Urothelium cell line (cell line): Measurements from ENCODE around the gene GSTA2.
"Not testable (repeated sequence)": the region's sequence is repeated elsewhere in the genome, so short reads cannot be mapped to it uniquely, and the experiment has no call there.

Experiments
- DNase-seq: peaks from one replicate; pipeline ENCODE4 v3.0.0; 2011; ENCODE audit warnings: low spot score, mixed read lengths
- FAIRE-seq: peaks from 2 replicates; lab custom pipeline; 2011; peaks lifted over from hg19 to GRCh38; lab: Jason Lieb, UNC

Gene GSTA2

GRCh38 chr6:52763322-52763916, at the start of gene GSTA2:
Gene GSTA2 (minus strand): TSS chr6:52763475. CDS start chr6:52757947, 5,528 bp downstream.
- not testable (repeated sequence) for DNase-seq, FAIRE-seq

- not testable (repeated sequence) for DNase-seq
- FAIRE-seq = peak; percentile 17
Observed at GRCh38 chr6:52809777-52810176, 46.5 kb upstream of the GSTA2 start.

GRCh38 chr6:52808660-52809059, 45.4 kb upstream of the GSTA2 start:
- DNase-seq (no peak), FAIRE-seq (no peak)

GRCh38 chr6:52803668-52804255, 40.5 kb upstream of the GSTA2 start, which contains the start of gene GSTA1:
Gene GSTA1 (minus strand): TSS chr6:52803816. CDS start chr6:52799267, 4,549 bp downstream.
- DNase-seq, FAIRE-seq: not testable (repeated sequence)

- FAIRE-seq = peak; percentile 48
- DNase-seq = no peak
Observed at GRCh38 chr6:52802806-52803205, 39.5 kb upstream of the GSTA2 start.

- no peak for FAIRE-seq
- DNase-seq = no peak
Observed at GRCh38 chr6:52801188-52801841, 38.0 kb upstream of the GSTA2 start.

GRCh38 chr6:52799272-52799671, 36.0 kb upstream of the GSTA2 start:
- FAIRE-seq, DNase-seq: not testable (repeated sequence)

GRCh38 chr6:52794366-52794765, 31.1 kb upstream of the GSTA2 start:
- not testable (repeated sequence) for FAIRE-seq, DNase-seq

- no peak for FAIRE-seq
- DNase-seq = no peak
Observed at GRCh38 chr6:52790861-52791260, 27.6 kb upstream of the GSTA2 start.

- DNase-seq, FAIRE-seq: not testable (repeated sequence)
Observed at GRCh38 chr6:52789658-52790057, 26.4 kb upstream of the GSTA2 start.

- FAIRE-seq = no peak
Observed at GRCh38 chr6:52788478-52788877, 25.2 kb upstream of the GSTA2 start.

GRCh38 chr6:52787917-52788316, 24.6 kb upstream of the GSTA2 start:
- no peak for DNase-seq
- FAIRE-seq = no peak

More at GRCh38 chr6:52788478-52788877, 25.2 kb upstream of the GSTA2 start:
- no peak for DNase-seq

- DNase-seq (no peak), FAIRE-seq (no peak)
Observed at GRCh38 chr6:52786249-52786956, 23.1 kb upstream of the GSTA2 start.

- FAIRE-seq, DNase-seq: not testable (repeated sequence)
Observed at GRCh38 chr6:52782696-52783274, 19.5 kb upstream of the GSTA2 start.

- DNase-seq, FAIRE-seq: not testable (repeated sequence)
Observed at GRCh38 chr6:52782209-52782608, 18.9 kb upstream of the GSTA2 start.

- FAIRE-seq = no peak
Observed at GRCh38 chr6:52779237-52779636, 16.0 kb upstream of the GSTA2 start.

GRCh38 chr6:52776711-52777351, 13.6 kb upstream of the GSTA2 start:
- not testable (repeated sequence) for FAIRE-seq, DNase-seq

More at GRCh38 chr6:52779237-52779636, 16.0 kb upstream of the GSTA2 start:
- no peak for DNase-seq

GRCh38 chr6:52769399-52769798, 6.1 kb upstream of the GSTA2 start:
- not testable (repeated sequence) for FAIRE-seq, DNase-seq

- not testable (repeated sequence) for FAIRE-seq, DNase-seq
Observed at GRCh38 chr6:52767658-52768057, 4.4 kb upstream of the GSTA2 start.
